Esophagus squamous epithelium (tissue), 5 donors: ENCODE measurements around the gene NAA60. TPM values are rescaled to one million over a fixed set of nuclear protein-coding genes. Genes with fewer than 3 reads are reported as not detected.
"Not testable (repeated sequence)": the region's sequence is repeated elsewhere in the genome, so short reads cannot be mapped to it uniquely, and the experiment has no call there.

Experiments used
- DNase-seq: peaks from one replicate; lab custom pipeline; 2025; lab: John Stamatoyannopoulos, UW
- H3K27ac ChIP-seq, 4 donors: fragments of 200-600 bp; sonication (generic); one replicate each; pipeline ENCODE4 v1.5.1; 2016 to 2019; ENCODE audit warnings: mild to moderate bottlenecking in 1 of 4
- H3K27me3 ChIP-seq, 4 donors: fragments of 200-600 bp; sonication (generic); 1 replicate in 3 of 4; 2 replicates in 1 of 4; pipeline versions ENCODE4 v1.5.1 to v1.6.0; 2017 to 2021; ENCODE audit warnings: antibody characterized with exemption in 1 of 4
- H3K36me3 ChIP-seq, 3 donors: fragments of 200-600 bp; sonication (generic); one replicate each; pipeline ENCODE4 v1.5.1; 2016 to 2019
- H3K4me1 ChIP-seq, 3 donors: fragments of 200-600 bp; sonication (generic); one replicate each; pipeline ENCODE4 v1.5.1; 2017 to 2019
- H3K4me3 ChIP-seq, 4 donors: fragments of 200-600 bp; sonication (generic); 1 replicate in 3 of 4; 2 replicates in 1 of 4; pipeline ENCODE4 v1.5.1; 2016 to 2019; ENCODE audit warnings: mild to moderate bottlenecking in 2 of 4, moderate library complexity in 1 of 4
- H3K9me3 ChIP-seq, 3 donors: fragments of 200-600 bp; sonication (generic); one replicate each; pipeline ENCODE4 v1.5.1; 2016 to 2019
- CTCF ChIP-seq, 6 experiments: fragments of 450-650 bp in 4 of 6; fragments of 200-600 bp in 2 of 6; sonication (generic) in 2 of 6; IDR thresholded peaks; one replicate each; pipeline ENCODE4 v1.5.1; 2016 to 2019; ENCODE audit warnings: antibody characterized with exemption in 6 of 6, mild to moderate bottlenecking in 4 of 6, moderate library complexity in 4 of 6
- POLR2A ChIP-seq, 4 donors: fragments of 450-650 bp; IDR thresholded peaks; one replicate each; pipeline ENCODE4 v1.6.1; 2017; ENCODE audit warnings: antibody characterized with exemption in 4 of 4, mild to moderate bottlenecking in 4 of 4, moderate library complexity in 3 of 4
- WGBS, 2 donors: methylation state at CpG; one replicate each; pipeline ENCODE4 v1.1.5; 2018; 5-methylcytosine and 5-hydroxymethylcytosine counted together
- intact Hi-C: fragments of 100-400 bp; cut with DNase I; formaldehyde crosslinking; loops from one replicate; pipeline ENCODE4 v1.15.0; 2022
- total RNA-seq, 4 donors: library from RNA; depleted of rRNA; stranded (reverse); fragments of >200 nt; gene quantifications; one replicate each; pipeline ENCODE4 v1.1.0, GENCODE V29; 2016
- donor health status: DM: yes; HTN: yes; CAD: no.

Gene NAA60
- total RNA-seq, 4 donors from 2014 or later = 21.0 to 31.6 (median 23.7) TPM

GRCh38 chr16:3468501-3468900 is 25.0 kb downstream of the NAA60 start:
- 72 to 78% methylated on average over 7 to 14 of the region's 15 CpGs for WGBS, 2 donors
- no peaks in the 10 kb centered on the region for H3K9me3 ChIP-seq
- no peak overlapping the region for H3K27ac ChIP-seq
- no peak for DNase-seq
- H3K27me3 ChIP-seq = no peaks in the 10 kb centered on the region
- peaks cover 0 to 52% (median 8%) of the 10 kb centered on the region in 3 donors for H3K4me1 ChIP-seq
- intact Hi-C loops = no loop called here
- peaks cover 0 to 60% (median 0%) of the 10 kb centered on the region in 3 donors for H3K36me3 ChIP-seq
- H3K4me3 ChIP-seq = no peak overlapping the region
- TF ChIP-seq POLR2A (IDR thresholded peaks at IDR 0.05) (no peak), CTCF (IDR thresholded peaks at IDR 0.05) (no peak)

DNA sequence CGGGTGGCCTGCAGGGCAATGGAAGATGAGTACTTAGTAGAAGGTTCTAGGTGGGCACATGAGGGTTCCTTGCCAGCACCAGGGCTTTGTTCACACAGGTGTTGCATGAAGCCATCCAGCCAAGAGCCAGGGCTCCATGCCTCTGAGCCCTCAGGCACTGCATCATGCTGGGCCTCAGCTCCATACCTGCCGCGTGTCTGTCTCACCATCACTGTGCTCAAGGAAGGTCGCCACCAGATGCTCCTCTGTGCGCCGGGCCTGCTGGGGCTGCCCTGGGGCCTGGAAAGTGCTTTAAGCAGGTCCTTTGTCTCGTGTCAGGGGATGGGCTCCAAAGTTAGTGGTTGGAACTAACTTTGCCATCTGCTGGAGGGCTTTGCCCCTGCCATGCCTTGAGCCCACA is 26.3 kb downstream of the NAA60 start:
- Histone ChIP-seq H3K27me3 (no peaks in the 10 kb centered on the region), H3K36me3 (peaks cover 0 to 60% (median 0%) of the 10 kb centered on the region in 3 donors), H3K27ac (no peak overlapping the region), H3K4me1 (peaks cover 0 to 40% (median 4%) of the 10 kb centered on the region in 3 donors), H3K4me3 (no peak overlapping the region), H3K9me3 (no peaks in the 10 kb centered on the region)
- no peak for DNase-seq
- no peak for TF ChIP-seq POLR2A (IDR thresholded peaks at IDR 0.05)
- TF ChIP-seq CTCF (IDR thresholded peaks at IDR 0.05) = no peak
- intact Hi-C loops = no loop called here
- WGBS, 2 donors = 72% methylated on average over 5 of the region's 7 CpGs; no CpG with 5 or more reads in 1 of the 2 donors

- intact Hi-C loops = no loop called here
- no peak for TF ChIP-seq CTCF (IDR thresholded peaks at IDR 0.05)
- TF ChIP-seq POLR2A (IDR thresholded peaks at IDR 0.05) = no peak
Observed at GRCh38 chr16:3470723-3471122, 27.2 kb downstream of the NAA60 start.

GRCh38 chr16:3471518-3472176 is 28.2 kb downstream of the NAA60 start:
- Histone ChIP-seq H3K27ac (no peak overlapping the region), H3K9me3 (no peaks in the 10 kb centered on the region), H3K4me1 (peaks cover 0 to 34% (median 4%) of the 10 kb centered on the region in 3 donors), H3K4me3 (no peak overlapping the region), H3K27me3 (no peaks in the 10 kb centered on the region), H3K36me3 (peaks cover 0 to 58% (median 0%) of the 10 kb centered on the region in 3 donors)
- intact Hi-C loops = no loop called here
- no peak for DNase-seq
- WGBS, 2 donors = 89 to 92% methylated on average over 6 to 11 of the region's 20 CpGs
- TF ChIP-seq POLR2A (IDR thresholded peaks at IDR 0.05) (no peak), CTCF (IDR thresholded peaks at IDR 0.05) (no peak)

More at GRCh38 chr16:3470723-3471122, 27.2 kb downstream of the NAA60 start:
- Histone ChIP-seq H3K27ac (no peak overlapping the region), H3K4me1 (peaks cover 0 to 40% (median 4%) of the 10 kb centered on the region in 3 donors), H3K27me3 (no peaks in the 10 kb centered on the region), H3K4me3 (no peak overlapping the region), H3K36me3 (peaks cover 0 to 58% (median 0%) of the 10 kb centered on the region in 3 donors), H3K9me3 (no peaks in the 10 kb centered on the region)
- no peak for DNase-seq
- WGBS, 2 donors = 86 to 89% methylated on average over 9 of the region's 9 CpGs

- H3K27ac ChIP-seq = no peak overlapping the region
- H3K4me3 ChIP-seq = no peak overlapping the region
- no peak for TF ChIP-seq POLR2A (IDR thresholded peaks at IDR 0.05)
- no peak for TF ChIP-seq CTCF (IDR thresholded peaks at IDR 0.05)
- no peaks in the 10 kb centered on the region for H3K9me3 ChIP-seq
- H3K4me1 ChIP-seq = peaks cover 0 to 20% (median 4%) of the 10 kb centered on the region in 3 donors
- 75 to 82% methylated on average over 10 of the region's 10 CpGs for WGBS, 2 donors
- intact Hi-C loops = no loop called here
- peaks cover 0 to 57% (median 0%) of the 10 kb centered on the region in 3 donors for H3K36me3 ChIP-seq
- no peaks in the 10 kb centered on the region for H3K27me3 ChIP-seq
- DNase-seq = no peak
Observed at GRCh38 chr16:3472878-3473595, 29.6 kb downstream of the NAA60 start.

GRCh38 chr16:3473596-3473943 is 30.1 kb downstream of the NAA60 start:
- H3K27ac ChIP-seq, DNase-seq, H3K4me3 ChIP-seq, H3K27me3 ChIP-seq, intact Hi-C loops, H3K9me3 ChIP-seq: not testable (repeated sequence)
- H3K4me1 ChIP-seq = peaks cover 0 to 14% (median under 1%) of the 10 kb centered on the region in 3 donors
- 82 to 85% methylated on average over 2 to 3 of the region's 3 CpGs for WGBS, 2 donors
- H3K36me3 ChIP-seq = peaks cover 0 to 58% (median 0%) of the 10 kb centered on the region in 3 donors
